Measurements from ENCODE around the gene TMEM63A.

DNA sequence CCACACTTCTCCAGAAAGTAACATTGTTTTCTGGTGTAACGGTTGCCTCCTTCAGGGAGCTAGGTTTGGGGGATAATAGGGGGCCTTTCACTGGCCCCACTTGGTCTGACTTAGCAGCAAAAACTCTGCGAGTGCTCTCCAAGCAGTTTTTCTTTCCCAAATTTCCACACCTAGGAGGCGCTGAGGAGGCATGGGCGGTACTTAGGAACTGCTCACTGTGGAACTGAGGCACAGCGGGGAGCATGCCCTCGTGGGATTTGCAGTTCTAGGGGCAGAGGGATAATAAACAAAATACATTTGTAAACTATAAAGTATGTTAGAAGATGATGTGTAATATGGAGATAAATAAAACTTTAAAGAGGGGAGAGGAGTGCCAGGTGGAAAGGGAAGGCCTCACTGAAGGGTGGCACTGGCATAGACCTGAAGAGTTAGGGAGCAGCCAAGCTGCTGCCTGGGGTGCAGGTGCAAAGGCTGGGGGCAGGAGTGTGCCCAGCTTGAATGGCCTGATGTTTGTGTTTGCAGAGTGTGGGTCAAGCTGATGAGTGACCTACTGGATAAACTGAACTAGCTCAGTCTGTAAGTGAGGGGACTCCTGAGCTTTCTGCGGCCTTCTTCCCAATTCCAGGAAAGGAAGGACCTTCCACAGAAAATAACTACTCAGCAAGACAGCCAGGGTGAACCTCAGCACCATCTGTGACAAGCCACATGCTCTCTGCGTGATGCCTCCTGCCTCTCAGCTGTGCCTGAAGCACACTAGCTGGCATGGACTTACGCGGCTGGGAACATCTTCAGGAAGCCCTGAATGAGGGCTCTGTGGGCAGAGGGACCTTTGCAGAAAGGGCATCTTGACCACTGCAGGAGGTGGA is 70.3 kb downstream of the TMEM63A start:
- TF ChIP-seq EZH2 (IDR thresholded peaks at IDR 0.05; ENCODE audit: low read length, unreplicated experiment), result no peak
- peak; percentile 80 for TF ChIP-seq CTCF (conservative IDR thresholded peaks at IDR 0.05; ENCODE audit: low read depth, low read length)
